HEK293T (cell line): Measurements from ENCODE around the gene MTA3.

ENCODE experiments used
- BHLHE40 ChIP-seq: fragments of 450-650 bp; IDR thresholded peaks from 2 replicates; pipeline ENCODE4 v1.6.1; 2016; ENCODE audit warnings: mild to moderate bottlenecking, moderate library complexity, borderline replicate concordance
- ELF4 ChIP-seq: fragments of 450-650 bp; IDR thresholded peaks from 2 replicates; pipeline ENCODE4 v1.6.1; 2017; ENCODE audit warnings: antibody characterized with exemption
- FOXA1 ChIP-seq: fragments of 450-650 bp; IDR thresholded peaks from 2 replicates; pipeline ENCODE4 v1.6.1; 2016; ENCODE audit warnings: mild to moderate bottlenecking
- FOXK2 ChIP-seq: fragments of 450-650 bp; IDR thresholded peaks from 2 replicates; pipeline ENCODE4 v1.6.1; 2016; ENCODE audit warnings: mild to moderate bottlenecking
- FOXM1 ChIP-seq: fragments of 450-650 bp; IDR thresholded peaks from 2 replicates; pipeline ENCODE4 v1.6.1; 2017; ENCODE audit warnings: mild to moderate bottlenecking, borderline replicate concordance
- HDGF ChIP-seq: fragments of 450-650 bp; IDR thresholded peaks from 2 replicates; pipeline ENCODE4 v1.6.1; 2017; ENCODE audit warnings: antibody characterized with exemption, borderline replicate concordance
- NFRKB ChIP-seq: fragments of 450-650 bp; IDR thresholded peaks from 2 replicates; pipeline ENCODE4 v1.6.1; 2016; ENCODE audit warnings: mild to moderate bottlenecking, moderate library complexity
- PKNOX1 ChIP-seq: fragments of 450-650 bp; IDR thresholded peaks from 2 replicates; pipeline ENCODE4 v1.6.1; 2016
- SP1 ChIP-seq: fragments of 450-650 bp; IDR thresholded peaks from 2 replicates; pipeline ENCODE4 v1.6.1; 2017
- SUZ12 ChIP-seq: fragments of 450-650 bp; IDR thresholded peaks from 2 replicates; pipeline ENCODE4 v1.6.1; 2016; ENCODE audit warnings: mild to moderate bottlenecking
- ZNF384 ChIP-seq: fragments of 450-650 bp; IDR thresholded peaks from 2 replicates; pipeline ENCODE4 v1.6.1; 2016

DNA sequence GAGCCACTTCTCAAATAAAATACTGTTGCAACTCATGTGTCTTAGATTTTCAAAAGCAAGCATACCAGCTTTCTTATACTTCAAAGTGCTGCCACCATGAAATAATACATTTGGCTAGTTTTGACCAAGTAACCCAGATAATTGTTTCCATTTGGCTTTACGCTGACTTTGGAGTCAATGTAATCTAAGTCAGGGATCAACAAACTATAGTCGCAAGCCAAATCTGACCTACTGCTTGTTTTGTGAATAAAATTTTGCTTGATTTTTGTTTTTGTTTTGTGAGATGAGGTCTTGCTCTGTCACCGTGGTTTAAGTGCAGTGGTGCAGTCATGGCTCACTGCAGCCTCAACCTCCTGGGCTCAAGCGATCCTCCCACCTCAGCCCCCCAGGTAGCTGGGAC, 130.5 kb downstream of the MTA3 start:
- TF ChIP-seq PKNOX1 (no peak), ELF4 (no peak), FOXA1 (no peak), SP1 (no peak), HDGF (no peak), FOXM1 (no peak), FOXK2 (no peak), BHLHE40 (no peak), ZNF384 (no peak), NFRKB (no peak), SUZ12 (no peak)
